ENCODE measurements around the gene ZC3H12C. TPM values are rescaled to one million over a fixed set of nuclear protein-coding genes. Genes with fewer than 3 reads are reported as not detected.

ZC3H12C gene
- polyA plus RNA-seq, 1 donor, result 8.8 TPM

GRCh38 chr11:110076371-110076965 is 16.7 kb upstream of the ZC3H12C start:
- no peak for DNase-seq

- no peak for DNase-seq
Measured at GRCh38 chr11:110077346-110077745, 15.8 kb upstream of the ZC3H12C start.

DNA sequence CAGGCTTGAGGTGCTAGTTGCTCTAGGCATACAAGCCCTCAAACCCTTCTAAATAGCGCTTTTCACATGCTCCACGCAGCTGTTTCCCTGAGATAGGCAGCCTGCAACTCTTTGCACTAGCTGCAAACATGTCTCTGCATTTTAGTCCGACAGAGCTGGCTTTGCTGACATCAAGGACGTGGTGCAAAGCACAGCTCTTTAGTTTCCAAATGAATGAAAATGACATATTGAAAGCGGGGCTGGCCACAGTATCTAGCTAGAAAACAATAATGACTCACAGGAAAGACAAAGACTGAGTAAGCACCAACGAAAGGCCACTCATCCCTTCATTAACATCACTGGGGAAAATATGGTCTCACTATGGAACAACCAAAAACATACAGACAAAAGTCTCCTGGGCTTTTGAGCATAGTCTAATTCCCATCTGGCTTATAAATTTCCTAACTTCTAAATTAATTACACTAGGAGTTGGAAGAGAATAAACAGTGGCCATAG is 15.3 kb upstream of the ZC3H12C start:
- no peak for DNase-seq

- DNase-seq, result no peak
Measured at GRCh38 chr11:110078923-110079544, 14.2 kb upstream of the ZC3H12C start.

GRCh38 chr11:110079726-110080125 is 13.5 kb upstream of the ZC3H12C start:
- DNase-seq, result no peak

GRCh38 chr11:110081462-110082376 is 11.5 kb upstream of the ZC3H12C start:
- no peak for DNase-seq

DNA sequence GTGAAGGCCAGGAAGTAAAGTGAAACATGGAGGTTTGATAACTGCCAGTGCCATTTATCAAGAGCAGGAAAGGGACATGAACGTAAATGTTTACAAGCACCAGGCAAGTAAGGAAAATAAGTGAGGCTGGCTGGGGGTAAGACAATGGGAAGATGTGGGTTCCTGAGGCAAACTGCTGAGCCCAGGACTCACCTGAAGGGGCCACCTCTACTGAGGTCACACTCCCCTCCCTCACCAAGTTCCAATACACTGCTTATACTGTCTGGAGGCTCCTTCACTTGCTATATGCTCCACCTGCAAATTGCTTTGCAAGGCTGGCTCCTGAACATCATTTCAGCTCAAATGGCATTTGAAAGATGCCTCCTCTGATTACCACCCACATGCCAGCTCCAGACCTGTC is 10.3 kb upstream of the ZC3H12C start:
- no peak for DNase-seq

DNA sequence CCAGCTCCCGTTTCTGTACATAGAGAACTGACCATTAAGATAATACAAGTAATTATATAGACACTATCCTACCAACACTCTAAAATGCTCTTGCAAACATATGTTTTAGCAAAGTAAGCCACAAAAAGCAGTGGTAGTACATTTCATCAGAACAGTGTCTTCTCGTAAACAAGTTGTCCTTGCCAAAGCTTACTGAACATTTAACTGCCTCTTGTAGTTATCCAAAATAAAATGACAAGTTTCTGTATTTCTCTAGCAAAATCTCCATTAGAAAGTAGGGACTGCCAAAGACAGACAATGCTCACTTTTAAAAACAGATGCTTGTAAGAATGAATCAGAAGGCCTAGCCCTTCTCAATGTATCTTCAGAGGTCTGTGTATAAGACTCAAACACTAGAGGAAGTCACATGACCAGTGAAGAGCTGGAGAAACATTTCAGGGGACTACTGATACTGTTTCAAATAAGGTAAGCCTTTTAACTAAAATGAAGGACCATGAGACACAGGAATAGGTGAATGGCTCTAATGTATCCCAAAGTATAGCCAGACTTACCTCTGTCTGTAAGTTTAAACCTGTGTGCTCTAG is 7.8 kb upstream of the ZC3H12C start:
- DNase-seq, result no peak

GRCh38 chr11:110086892-110087309 is 6.3 kb upstream of the ZC3H12C start:
- DNase-seq, result no peak

GRCh38 chr11:110087812-110088534 is 5.2 kb upstream of the ZC3H12C start:
- no peak for DNase-seq

DNA sequence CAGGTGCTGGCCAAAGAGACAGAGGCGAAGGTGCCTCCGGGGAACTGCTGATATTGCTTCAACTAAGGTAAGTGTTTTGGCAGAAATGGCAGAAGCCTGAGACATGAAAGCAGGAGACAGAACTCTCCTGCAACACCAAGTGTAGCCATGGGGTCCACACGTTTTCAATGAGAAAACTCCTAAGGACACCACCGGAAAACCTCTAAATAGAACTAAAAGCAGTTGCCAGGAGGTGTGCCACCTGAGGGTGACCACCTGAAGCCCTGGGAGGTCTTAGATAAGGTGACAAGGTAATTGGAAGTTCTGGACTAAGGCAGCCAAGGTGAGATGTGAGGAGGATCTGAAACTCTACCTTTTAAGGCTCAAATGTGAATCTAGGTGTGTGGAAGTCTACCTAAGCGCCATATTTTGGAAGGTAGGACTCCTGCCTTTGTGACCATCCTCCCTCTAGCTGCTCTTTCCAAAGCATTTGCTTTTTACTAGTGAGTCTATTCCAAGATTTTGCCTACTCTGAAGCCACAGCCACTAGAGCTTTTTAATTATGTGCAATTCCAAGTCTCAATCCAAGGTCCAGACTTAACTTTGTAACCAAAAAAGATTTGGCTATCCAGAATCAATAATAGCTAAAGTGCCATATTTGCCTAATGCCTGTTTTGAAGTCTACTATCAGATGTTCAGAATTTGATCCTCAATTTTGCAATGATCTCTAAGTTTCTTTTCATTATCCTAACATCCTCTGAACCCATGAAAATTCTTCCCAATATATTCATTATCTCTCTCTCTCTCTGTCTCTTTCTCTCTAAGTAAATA is 4.5 kb upstream of the ZC3H12C start:
- DNase-seq, result no peak

GRCh38 chr11:110089617-110090282 is 3.4 kb upstream of the ZC3H12C start:
- no peak for DNase-seq

DNA sequence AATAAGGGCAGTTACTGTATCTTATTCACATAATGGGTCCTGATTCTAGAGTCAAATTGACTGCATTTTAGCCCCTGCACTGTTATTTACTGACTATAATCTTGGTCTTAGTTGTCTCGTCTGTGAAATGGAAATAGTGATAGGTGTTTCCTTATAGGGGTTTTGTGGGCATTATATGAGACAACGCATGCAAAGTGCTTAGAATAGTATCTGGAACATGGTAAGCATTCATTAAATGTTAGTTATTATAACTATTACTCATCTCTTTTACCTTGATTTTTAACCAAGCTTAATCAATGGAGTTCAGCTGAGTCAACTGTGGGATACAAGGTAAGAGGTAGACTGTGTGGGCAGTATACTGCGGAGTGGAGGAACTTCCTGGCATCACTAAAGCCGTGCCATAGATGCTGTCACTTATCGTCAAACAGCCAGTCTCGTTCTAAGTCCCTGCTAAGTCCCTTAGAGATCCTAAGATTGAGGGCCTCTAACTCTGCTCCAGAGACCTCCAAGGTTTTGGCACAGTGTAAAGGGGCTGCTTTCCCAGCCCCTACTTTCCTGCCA is 2.6 kb upstream of the ZC3H12C start:
- no peak for DNase-seq

DNA sequence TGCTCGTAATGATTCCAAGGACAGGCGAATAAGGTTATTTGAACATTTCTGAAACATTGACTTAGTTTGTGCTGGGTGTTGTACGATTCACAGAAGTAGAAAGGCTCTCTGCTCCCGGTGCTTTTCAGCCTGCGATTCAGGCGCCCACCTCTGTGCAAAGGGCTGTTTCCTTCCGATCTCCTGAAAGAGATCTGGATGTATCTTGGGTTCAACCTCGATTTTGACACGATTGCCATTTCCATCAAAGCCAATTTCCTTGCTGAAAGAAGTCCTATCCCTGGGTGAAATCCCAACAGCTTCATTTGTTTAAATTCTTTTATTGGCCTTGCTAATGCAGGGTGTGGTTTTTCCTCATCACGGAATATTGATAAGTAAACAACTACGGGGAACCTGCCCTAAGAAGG is 1.1 kb upstream of the ZC3H12C start:
- no peak for DNase-seq

DNA sequence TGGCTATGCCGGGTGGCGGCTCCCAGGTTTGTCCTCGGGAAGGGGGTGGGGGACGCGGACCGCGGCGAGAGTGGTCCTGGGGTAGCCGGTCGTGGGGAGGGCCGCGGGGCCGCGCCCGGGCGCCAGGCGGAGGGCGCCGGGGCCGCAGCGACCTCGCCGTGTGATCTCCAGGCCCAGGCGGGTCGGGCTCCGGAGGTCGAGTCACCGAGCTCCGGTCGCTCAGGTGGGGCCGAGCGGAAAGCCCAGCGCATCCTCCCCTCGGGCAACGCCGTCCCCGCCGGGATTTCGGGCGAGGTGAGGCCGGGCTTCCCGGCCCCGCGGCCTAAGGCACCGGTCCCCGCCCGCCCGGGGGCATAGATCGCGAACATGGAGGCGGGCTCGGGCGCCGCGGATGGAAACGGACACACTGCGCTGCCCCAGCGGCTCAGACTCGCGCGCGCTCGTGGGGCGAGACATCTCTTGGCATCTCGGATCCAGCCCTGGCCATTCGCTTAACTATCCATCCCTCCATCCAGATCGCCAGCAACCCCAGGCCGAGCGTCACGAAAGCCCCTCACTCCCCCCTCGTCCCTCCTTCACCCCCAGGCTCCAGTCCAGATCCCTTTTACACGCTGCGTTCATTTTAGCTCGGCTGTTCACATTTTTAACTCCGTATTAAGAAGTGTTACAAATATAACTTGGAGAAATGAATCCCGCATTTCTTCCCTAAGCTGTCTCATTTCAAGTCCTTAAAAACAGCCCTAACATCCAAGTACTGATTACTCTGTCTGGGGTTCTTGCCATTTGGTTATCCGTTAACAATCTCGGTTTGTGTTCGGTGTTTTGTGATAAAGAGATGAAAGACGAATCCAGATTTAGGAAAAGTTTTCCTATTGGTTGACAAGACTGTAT is 460 bp downstream of the ZC3H12C start:
- DNase-seq, result peak; percentile 68

DNA sequence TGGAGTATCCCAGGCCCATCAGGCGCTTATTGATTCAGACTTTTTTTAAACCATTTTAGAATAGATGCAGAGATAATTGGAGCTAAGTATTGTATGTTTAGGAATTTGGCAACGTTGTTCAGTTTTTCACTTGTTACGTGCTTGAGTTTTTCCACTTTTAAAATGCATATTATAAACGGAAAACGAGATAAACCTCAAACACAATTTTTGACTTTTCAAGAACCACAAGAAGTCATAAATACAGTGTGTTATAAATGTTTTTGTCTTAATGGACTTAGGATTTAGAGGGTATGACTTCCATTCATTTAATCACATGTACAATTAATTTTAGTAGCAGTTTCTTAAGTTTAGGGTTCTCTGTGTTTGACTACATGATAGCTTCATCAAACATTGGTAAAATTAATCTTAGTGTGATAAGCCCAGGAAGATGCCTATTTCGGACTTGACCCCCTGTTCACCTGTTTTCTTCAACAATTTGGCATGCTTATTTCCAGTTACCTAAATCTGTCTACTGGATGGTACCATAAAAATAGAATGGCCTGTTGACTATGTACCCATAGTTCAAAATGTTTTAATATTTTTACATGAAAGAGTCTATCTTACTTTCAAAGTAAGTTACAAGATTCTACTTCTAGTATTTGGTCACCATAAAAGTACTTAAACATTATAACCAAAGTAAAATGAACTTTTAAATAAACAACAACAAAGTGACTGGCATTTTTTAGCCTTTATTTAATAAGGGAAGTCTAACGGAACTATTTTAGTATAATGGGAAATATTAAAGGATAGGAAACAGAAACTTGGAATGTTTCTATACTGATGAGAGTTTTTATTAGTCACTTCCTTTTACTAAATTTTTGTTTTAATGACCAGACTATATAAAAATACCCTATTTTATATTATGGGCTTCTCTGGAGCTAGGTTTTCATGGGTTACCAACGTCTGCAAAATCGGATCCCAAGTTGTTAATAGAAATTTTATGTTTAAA is 1.4 kb downstream of the ZC3H12C start:
- no peak for DNase-seq

GRCh38 chr11:110095554-110095953 is 2.4 kb downstream of the ZC3H12C start:
- no peak for DNase-seq

DNA sequence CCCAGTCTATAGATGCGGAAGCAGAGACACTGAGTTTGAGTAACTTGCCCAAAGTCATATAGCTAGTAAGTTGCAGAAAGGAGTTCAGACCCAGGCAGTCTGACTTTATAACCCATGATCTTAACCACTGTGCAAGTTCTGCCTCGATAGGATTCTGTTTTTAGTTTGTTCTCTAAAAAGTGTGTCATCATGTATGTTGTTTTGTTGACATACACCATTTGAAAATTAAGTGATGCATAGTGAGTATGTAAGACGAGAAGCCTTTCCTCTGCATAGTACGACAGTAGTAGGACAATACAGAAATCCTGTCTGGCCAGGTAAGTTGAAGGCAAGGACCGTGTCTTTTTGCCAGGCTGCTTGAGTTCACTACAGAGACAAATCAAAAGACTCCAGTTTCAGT is 3.3 kb downstream of the ZC3H12C start:
- no peak for DNase-seq

Data from left kidney (tissue), 2 donors.